Transverse colon (tissue), 3 donors: Measurements from ENCODE around the gene NSMF.
"Not testable (repeated sequence)": the region's sequence is repeated elsewhere in the genome, so short reads cannot be mapped to it uniquely, and the experiment has no call there.

ENCODE experiments used
- EP300 ChIP-seq: sonication (generic); formaldehyde crosslinking; IDR thresholded peaks from one replicate; pipeline ENCODE4 v1.6.1; 2017; ENCODE audit warnings: antibody characterized with exemption, low read depth
- POLR2A ChIP-seq: fragments of 450-650 bp; IDR thresholded peaks from one replicate; pipeline ENCODE4 v1.6.1; 2016; ENCODE audit warnings: antibody characterized with exemption, mild to moderate bottlenecking, moderate library complexity
- TF ChIP-seq, protein P1 (sequence below), 5 experiments: fragments of 200-600 bp in 3 of 5; fragments of 450-650 bp in 2 of 5; sonication (generic) in 3 of 5; IDR thresholded peaks; 1 replicate in 2 of 5; 2 replicates in 3 of 5; pipeline ENCODE4 v1.5.1; 2016 to 2017; ENCODE audit warnings: antibody characterized with exemption in 5 of 5, inconsistent platforms in 3 of 5, mild to moderate bottlenecking in 2 of 5, moderate library complexity in 1 of 5

DNA sequence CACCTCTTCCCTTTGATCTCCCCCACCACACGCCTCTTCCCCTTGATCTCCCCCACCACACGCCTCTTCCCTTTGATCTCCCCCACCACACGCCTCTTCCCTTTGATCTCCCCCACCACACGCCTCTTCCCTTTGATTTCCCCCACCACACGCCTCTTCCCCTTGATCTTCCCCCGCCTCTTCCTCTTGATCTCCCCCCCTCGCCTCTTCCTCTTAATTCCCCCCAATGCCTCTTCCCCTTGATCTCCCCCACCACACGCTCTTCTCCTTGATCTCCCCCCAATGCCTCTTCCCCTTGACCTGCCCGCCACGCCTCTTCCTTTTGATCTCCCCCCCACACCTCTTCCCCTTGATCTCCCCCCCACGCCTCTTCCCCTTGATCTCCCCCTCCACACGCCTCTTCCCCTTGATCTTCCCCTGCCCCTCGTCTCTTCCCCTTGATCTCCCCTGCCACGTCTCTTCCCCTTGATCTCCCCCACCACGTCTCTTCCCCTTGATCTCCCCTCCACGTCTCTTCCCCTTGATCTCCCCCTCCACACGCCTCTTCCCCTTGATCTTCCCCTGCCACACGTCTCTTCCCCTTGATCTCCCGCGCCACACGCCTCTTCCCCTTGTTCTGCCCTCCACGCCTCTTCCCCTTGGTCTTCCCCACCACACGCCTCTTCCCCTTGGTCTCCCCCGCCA is 8.5 kb downstream of the NSMF start:
- TF ChIP-seq, protein P1, sequence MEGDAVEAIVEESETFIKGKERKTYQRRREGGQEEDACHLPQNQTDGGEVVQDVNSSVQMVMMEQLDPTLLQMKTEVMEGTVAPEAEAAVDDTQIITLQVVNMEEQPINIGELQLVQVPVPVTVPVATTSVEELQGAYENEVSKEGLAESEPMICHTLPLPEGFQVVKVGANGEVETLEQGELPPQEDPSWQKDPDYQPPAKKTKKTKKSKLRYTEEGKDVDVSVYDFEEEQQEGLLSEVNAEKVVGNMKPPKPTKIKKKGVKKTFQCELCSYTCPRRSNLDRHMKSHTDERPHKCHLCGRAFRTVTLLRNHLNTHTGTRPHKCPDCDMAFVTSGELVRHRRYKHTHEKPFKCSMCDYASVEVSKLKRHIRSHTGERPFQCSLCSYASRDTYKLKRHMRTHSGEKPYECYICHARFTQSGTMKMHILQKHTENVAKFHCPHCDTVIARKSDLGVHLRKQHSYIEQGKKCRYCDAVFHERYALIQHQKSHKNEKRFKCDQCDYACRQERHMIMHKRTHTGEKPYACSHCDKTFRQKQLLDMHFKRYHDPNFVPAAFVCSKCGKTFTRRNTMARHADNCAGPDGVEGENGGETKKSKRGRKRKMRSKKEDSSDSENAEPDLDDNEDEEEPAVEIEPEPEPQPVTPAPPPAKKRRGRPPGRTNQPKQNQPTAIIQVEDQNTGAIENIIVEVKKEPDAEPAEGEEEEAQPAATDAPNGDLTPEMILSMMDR (IDR thresholded peaks at IDR 0.05): not testable (repeated sequence)
- TF ChIP-seq POLR2A, EP300: not testable (repeated sequence)
